Ramos (cell line): Measurements from ENCODE around the gene NAB2.

ENCODE experiments used
- in situ Hi-C: fragments of 300-500 bp; cut with MboI; formaldehyde crosslinking; loops from one replicate; pipeline ENCODE4 v1.14.3; 2022; ENCODE audit warnings: low sequenced_read_pairs; ENCODE audit not compliant: unreplicated experiment

NAB2 gene

DNA sequence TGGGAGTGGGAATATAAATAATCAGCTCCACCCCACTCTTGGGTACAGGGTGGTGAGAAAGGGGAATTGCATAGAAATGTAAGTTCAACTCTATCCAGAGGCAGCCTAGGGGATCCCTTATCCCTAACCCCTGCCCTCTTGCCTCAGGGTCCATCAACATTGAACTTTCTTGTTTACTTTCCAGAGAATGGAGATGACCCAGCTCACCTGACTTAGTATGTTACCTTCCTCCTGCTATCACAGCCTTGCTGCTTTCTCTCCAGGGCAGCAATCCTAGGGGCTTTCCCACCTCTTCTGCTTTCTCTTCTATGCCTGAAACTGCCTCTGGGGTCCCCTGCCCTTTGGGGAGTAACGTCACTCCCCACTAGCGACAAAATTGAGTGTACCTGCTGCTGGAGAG is 42.0 kb downstream of the NAB2 start:
- in situ Hi-C loops, result no loop called here

DNA sequence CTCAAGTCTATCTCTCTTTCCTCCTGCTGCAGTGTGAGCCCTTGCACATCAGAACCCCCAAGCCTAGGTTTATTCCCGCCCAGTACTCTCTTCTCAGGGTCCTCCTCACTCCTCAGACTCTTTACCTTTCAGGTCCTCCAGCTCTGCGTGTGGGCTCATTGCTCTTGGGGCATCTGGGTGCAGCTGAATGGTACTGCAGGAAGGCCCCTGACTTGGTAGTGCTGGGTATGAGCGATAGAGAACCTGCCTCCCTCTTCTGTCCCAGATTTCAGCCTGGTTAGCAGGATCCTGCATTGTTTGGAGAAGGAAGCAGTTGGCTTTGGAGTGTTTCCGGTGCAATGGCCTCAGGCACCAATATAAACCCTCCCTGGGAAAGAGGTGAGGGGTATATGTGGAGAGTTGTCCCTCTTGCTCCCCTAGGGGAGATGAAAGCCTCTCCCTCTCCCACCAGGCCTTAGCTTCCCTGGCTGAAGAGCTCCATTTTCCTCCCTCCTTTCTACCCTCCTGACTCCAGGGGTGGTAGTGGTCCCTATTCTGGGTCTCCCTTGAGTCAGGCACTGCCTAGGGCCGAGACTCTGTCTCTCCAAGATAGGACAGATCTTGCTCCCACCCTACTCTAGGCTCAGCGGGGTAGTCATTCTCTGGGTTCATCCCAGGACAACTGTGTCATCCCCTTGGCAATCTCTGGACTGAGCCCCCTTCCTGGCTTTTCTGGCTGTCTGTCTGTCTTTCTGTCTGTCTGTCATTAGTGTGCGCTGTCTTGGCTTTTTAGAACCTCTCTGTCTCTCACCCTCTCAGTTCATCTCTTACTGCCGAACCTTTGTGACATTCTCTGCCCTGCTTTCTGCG is 43.2 kb downstream of the NAB2 start:
- in situ Hi-C loops, result no loop called here

- in situ Hi-C loops, result no loop called here
These were observed 44.2 kb downstream of the NAB2 start for GRCh38 chr12:57133013-57133569.

DNA sequence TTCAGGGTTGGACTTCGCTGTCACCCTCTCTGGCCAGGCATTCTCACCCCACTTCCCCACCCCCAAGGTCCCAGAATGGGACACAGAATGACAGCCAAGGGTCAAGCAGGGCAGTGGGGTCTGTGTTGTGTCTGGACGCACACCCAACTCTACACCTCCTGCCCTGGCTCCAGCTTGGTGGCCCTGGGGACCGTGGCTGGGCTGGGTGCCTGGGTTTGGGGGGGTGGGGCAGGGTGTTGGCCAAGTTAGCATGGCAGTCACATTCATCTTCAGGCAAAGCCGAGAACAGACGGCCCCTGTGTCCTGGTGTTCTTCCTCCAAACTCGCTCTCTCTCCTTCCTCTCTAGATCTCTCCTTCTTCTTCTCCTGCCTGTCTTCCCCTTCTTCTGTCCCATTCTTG is 45.0 kb downstream of the NAB2 start:
- in situ Hi-C loops, result no loop called here

GRCh38 chr12:57134949-57135348 is 46.0 kb downstream of the NAB2 start:
- in situ Hi-C loops, result no loop called here

DNA sequence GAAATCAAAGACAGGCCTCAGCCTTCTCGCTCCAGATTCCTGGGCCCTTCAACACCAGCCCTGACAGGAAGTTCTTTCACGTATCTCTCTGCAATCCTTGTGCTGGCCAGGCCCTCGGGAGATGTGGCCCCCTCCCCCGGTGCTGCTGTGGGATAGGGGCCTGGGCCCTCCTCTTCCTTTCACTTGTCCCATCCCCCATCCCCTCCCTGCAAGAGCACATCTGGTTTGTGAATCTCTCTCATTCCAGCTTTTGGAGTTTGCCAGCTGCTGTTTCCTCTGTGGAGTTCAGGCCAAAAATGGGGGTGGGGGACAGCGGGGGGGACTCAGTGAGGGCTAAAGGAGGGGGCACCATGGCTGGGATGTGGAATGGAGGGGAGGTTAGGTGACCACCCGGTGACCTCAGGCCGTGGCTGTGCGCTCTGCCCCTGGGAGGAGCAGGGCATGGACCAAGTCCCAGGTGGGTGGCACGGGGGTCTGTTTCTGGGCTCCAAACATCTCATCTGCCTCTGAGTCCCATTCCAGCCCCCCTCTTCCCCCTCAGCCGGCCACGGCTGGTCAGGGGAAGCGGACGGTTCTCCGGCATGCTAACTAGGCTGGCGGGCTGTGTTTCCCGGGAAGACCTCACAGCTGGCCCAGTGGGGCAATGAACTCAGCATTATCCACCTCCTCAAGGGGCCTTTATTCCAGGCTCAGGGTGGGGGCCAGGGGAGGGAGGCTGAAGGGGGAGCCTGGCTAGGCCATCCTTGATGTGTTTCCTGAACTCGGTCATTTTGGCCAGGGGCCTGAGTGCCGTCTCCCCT is 46.8 kb downstream of the NAB2 start:
- in situ Hi-C loops, result no loop called here

DNA sequence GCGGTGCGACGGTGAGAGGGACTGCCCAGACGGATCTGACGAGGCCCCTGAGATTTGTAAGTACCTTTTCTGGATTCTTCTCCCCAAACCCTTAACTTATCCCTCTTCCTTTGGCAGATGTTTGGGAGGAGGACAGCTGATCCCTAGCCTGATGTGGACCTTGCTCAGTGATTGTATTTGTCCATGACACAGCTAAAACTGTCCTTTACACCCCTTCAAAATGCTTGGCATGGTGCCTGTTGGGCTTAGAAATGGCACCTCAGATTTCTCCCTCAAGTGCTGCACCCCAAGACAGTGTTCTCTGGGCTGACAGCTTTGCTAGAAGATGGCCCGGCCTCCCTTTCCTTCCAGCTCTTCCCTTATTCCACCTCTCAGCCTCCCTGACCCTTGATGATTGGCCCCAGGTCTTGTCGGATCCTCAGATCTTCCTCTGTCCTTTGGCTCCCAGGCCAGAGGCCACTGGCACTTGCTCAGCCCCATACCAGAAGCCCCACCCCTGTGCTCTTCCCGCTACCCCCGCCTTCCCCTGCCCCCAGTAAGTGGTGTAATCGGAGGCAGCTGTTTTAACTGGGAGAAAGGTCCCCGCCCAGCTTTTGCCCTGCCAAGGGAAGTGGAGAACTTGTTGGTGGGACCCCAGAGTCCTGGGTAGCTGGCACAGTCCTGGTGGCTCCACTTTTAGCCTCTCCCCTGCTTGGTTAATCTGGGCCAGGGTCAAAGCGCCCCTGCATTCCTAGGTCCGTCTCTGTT is 49.8 kb downstream of the NAB2 start:
- in situ Hi-C loops, result no loop called here

- in situ Hi-C loops, result no loop called here
These were observed 51.1 kb downstream of the NAB2 start for GRCh38 chr12:57139796-57140649.

GRCh38 chr12:57141249-57141648 is 52.3 kb downstream of the NAB2 start:
- in situ Hi-C loops, result no loop called here

DNA sequence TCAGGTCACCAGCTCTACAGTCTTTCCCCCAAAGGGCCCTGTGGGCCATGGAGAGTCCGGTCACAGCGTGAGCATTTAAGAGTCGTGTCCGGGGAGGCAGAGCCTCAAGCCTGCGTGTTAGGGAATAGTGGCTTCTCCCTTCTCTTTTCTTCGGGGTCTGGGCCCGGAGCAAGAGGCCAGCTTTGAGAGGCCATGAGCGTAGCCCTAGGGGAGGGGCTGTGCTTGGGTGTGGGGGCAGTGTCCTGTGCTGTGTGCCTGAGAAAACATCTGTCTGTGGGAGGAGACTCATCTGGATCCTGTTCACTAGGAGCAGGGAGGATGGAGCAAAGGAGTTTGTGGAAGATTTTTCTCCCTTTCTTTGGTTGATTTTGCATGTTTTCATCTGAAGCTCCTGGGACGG is 53.2 kb downstream of the NAB2 start:
- in situ Hi-C loops, result no loop called here

- in situ Hi-C loops, result no loop called here
These were observed 53.8 kb downstream of the NAB2 start for GRCh38 chr12:57142727-57143126.

GRCh38 chr12:57143454-57143853 is 54.5 kb downstream of the NAB2 start:
- in situ Hi-C loops, result no loop called here
